GM19397 (cell line): ENCODE measurements around the gene PARP16.
"Not testable (repeated sequence)": the region's sequence is repeated elsewhere in the genome, so short reads cannot be mapped to it uniquely, and the experiment has no call there.

Source experiments
- ATAC-seq: cut with Tn5 transposase; IDR thresholded peaks from one replicate; pipeline ENCODE4 v1.9.1; 2021; ENCODE audit warnings: mild to moderate bottlenecking, moderate library complexity; ENCODE audit not compliant: unreplicated experiment

Gene PARP16

DNA sequence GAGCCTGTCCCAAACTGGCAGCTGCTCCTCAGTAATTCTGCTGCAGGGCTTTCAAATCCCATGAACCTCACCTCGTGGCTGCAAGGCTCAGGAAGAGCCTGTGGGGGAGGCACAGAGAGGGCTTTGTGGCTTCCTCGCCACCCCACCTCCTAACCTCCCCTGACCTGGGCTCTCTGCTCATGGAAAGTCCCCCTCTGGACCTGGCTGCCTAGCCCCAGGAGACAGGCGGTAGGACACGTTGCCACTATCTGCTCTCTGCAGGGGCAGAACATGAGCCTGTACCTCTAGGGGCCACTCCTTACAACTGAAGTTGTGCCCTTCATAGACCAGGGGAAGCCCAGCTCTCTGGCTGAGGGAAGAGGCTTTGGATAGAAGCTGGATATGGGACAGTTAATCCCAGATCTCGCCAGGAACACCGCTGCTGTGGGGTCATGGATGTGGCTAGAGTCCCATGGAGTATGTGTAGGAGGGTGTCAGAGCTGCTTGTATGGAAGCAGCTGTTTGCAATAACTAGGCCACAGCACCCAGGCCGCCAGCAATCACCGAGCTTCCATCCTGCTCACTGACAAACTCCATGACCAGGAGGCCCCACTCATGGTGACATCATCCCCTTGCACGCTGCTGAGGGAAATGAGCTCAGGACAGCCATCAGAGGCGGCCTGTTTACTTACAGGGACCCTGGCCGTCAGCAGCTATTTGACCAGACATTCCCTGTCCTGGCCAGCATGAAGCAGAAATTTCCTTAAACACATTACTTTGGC, 41.4 kb downstream of the PARP16 start:
- ATAC-seq: no peak

DNA sequence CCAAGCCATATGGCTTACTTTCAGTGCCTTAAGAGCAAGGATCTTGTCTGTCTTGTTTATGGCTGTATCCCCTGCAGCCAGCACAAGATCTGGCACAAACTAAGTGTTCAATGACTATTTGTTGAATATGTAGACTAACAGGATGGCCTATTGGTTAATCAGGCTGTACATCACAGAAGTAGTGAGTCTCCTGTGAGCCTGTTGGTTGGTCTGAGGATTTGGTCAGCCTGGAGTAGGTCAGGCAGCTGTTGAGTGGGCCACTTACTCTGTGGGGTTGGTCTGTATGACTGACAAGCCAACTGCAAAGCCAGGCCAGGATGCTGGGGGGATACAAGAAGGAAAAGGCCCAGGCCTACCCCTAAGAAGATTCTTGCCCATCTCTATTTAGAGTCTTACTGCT, 42.0 kb downstream of the PARP16 start:
- no peak for ATAC-seq

DNA sequence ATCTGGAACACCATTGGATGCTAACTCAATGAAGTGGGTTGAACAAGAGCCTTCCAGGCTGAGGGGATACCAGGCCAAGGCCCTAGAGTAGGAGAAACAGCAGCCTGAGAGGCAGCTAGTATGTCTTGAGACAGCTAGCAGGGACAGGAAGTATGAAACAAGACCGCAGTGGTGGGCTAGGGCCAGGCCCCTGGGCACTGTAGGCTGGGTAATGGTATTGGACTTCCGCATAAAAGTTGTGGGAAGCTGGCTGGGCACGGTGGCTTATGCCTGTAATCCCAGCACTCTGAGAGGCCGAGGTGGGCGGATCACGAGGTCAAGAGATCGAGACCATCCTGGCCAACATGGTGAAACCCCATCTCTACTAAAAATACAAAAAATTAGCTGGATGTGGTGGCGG, 50.2 kb downstream of the PARP16 start:
- not testable (repeated sequence) for ATAC-seq

DNA sequence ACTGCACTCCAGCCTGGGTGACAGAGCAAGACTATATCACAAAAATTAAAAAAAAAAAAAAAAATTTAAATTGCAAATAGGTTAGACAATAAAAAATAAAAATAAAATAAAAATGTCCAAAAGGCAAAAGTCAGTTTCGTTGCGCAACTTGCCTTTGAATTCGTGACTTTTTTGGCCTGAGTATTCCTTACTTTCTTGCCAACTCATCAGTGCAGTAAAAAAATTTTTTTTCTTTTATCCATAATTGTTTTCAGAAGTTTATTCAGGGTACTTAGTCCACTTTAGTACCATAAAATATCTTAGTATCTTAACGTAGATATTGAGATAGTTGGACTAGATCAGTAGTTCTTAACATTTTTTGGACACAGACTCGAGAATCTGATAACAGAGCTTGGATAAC, 53.0 kb downstream of the PARP16 start:
- no peak for ATAC-seq

DNA sequence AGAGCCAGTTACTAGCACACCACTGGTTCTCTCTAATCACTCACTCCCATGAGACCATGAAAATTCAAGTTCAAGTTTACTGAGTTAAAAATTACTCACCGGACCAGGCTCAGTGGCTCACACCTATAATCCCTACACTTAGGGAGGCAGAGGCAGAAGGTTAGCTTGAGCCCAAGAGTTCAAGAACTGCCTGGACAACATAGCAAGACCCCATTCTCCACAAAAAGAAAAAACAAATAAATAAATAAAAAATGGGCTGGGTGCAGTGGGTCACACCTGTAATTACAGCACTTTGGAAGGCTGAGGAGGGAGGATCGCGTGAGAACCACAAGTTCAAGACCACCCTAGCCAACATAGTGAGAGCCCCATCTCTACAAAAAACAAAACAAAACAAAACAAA, 54.2 kb downstream of the PARP16 start:
- no peak for ATAC-seq

DNA sequence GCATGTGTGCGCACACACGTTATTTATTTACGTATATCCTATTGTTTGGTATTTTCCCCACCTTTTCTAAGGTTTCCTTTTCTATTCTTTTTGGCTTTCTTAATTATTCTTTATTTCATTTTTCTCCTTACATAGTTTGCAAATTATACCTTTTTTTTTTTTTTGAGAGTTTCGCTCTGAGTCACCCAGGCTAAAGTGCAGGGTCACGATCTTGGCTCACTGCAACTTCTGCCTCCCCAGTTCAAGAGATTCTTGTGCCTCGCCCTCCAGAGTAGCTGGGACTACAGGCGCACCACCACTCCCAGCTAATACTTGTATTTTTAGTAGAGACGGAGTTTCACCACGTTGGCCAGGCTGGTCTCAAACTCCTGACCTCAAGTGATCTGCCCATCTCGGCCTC, 55.4 kb downstream of the PARP16 start:
- no peak for ATAC-seq

DNA sequence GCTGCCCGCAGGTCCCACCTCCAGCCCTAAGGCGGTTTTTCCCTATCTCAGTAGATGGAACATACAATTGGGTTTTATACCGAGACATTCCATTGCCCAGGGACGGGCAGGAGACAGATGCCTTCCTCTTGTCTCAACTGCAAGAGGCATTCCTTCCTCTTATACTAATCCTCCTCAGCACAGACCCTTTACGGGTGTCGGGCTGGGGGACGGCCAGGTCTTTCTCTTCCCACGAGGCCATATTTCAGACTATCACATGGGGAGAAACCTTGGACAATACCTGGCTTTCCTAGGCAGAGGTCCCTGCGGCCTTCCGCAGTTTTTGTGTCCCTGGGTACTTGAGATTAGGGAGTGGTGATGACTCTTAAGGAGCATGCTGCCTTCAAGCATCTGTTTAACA, 59.8 kb downstream of the PARP16 start:
- ATAC-seq: not testable (repeated sequence)

DNA sequence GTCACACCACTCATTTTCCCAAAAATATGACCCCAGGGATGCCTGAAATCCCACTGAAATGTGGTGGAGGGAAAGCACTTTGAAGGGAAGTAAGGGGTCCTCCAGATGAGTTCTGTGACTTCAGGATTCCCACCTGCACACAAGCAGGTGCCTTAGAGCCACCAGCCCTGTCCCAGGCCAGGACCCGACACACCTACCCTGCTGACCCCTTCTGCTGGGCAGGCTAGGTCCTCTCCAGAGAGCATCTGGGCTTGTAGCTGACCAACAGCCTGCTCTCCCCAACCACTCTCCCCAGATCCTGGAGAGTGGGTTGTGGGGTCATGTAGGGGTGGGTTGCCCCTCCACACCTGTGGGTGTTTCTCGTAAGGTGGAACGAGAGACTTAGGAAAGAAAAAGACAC, 60.5 kb downstream of the PARP16 start:
- ATAC-seq: no peak

DNA sequence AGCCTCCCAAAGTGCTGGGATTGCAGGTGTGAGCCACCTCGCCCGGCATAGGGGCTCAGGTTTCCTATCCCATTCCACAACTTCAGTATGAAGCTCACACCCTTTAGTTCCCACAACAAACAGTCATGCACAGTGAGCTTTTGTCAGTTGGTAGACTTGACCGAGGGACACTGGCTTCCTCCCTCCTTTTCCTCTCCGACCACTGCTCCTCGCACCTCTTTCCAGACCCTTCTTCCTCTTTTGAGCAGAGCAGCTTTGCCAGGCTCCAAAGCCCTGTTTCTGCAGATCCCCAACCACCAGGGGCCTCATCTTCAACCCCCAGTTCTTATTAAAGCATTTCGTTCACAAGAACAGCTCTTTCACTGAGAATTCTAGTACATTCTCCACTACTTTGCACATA, 62.7 kb downstream of the PARP16 start:
- no peak for ATAC-seq

DNA sequence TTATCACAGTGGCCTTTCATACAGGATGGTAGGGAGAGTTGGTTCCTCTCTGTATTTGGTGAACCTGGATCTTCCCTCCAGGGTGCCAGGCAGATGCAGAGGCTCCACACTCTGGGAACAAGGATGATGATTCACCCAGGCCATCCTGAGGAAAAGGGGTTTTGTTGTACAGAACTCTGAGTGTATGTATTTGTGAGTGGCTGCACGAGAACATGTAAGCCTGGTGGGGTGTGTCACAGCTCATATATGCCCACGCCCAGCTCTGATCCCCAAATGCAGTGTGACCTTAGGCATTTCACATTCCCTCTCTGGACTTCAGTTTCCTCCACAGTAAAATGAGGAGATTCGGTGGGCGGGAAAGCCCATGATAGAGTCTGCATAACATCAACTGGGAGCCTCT, 63.8 kb downstream of the PARP16 start:
- ATAC-seq: no peak

DNA sequence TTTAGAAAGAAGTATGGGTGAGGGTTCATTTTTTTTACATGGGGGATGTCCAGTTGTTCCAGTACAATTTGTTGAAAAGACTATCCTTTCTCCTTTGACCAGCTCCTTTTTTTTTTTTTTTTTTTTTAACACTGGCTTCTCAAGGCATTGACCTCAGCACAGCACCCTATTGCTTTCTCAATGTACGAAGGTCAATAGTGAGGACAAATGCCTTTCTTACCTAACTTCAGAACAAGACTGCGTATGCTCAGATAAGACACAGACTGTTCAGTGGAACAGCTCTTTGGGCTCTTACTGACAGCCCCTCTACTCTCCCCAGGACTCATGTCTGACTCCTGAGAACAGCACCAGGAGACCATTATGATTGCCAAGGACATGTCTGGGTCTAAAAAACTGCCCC, 65.0 kb downstream of the PARP16 start:
- ATAC-seq: no peak

DNA sequence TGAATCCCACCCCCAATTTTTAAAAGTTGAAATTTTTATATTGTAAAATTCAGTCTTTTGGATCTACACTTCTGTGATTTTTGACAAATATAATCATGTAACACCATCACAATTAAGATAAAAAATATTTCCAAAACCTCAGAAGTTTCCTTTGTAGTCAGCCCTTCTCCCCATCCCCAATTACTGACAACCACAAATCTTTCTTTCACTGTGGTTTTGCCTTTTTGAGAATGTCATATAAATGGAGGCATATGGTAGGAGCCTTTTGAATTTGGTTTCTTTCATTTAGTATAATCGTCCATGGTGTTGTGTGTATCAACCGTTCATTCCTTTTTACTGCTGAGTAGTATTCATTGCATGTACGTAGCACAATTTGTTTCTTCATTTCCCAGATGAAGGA, 67.5 kb downstream of the PARP16 start:
- no peak for ATAC-seq

DNA sequence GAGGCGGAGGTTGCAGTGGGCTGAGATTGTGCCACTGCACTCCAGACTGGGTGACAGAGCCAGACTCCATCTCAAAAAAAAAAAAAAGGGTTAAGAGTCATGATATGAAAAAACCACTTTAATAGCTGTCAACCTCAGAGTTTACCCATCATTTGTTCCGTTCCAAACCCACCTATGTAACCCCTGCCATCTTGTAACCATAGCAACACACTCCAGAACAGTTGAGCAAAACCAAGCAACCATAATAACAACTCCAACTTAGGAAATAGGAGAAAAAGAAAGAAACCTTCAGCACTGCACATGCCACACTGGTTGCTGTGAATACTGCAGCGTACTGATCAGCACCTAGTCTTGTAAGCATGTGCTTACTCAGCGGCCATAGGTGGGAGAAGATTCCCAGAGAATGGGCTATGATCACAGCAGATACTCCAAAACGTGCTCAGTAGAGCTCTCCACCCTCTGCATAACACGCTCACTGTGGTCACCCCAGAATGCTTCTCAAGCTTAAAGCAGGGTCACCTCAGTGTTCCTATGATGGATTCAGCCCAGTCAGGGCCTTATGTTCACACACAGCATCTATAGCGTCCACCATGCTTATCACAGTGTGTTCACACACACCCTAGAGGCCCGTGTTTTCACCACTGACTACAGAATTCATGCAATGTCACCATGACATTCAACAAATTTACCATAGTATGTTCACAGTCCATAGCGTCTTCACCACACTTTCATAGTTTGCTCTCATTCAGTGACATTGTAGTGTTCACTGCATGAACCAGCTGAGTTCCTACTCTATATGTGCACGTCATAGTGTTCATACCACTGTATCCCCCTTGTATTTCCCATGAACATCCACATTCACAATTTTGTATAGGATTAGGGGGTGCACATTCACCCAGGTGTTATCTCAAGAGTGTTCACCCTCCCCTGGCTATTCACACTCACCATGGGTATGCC, 68.9 kb downstream of the PARP16 start:
- ATAC-seq: no peak

DNA sequence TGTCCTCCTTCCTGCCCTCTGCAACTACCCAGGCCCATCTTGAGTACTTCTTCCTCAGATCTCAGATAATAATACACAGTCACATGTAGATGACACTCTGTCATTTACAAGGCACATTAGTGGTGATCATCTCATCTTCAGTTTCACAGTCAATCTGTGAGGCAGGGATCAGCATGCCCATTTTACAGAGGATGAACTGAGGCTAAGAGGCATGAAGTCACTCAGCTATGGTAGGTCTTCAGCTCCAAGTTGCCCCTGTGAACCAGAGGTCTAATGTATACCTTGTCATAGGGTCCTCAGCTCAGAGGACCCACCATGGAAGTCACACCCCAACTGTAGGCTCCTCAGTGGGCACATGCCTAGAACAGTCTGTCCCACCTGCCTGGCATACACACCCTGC, 71.2 kb downstream of the PARP16 start:
- ATAC-seq: no peak

DNA sequence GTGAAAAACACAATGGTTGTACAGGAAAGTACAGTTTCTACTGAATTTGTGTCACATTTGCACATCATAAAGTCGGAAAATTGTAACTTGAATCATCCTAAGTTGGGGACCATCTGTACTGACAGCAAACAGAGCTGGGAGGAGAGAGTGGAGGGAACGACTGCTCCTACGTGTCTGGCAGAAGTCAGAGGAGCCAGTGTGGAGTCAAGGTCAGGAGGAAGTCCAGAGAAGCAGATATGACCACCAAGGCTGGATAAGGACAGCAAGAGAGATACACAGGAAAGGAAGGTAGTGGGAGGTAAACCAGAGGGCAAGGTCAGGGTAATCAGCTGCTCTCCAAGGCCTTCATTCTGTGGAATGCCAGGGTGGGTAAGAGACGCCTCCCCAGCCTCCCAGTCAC, 72.7 kb downstream of the PARP16 start:
- ATAC-seq: no peak

DNA sequence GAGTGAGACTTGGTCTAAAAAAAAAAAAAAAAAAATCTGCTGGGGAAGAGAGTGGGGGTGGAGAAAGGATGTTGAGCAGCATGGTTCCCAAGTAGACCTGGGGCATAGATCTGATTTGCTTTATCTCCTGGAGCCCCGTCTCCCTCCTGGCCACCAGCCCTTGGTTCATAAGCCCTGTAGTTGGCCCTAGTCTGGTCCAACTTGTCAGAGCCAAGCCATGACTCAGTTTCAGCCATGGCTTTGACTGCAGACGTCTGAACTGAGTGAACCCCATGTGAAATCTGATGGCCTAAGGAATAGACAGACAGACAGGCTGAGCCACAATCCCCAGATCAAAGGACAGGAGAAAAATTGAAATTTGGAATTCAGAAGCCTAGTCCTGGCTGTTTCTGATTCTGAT, 73.4 kb downstream of the PARP16 start:
- ATAC-seq: no peak

DNA sequence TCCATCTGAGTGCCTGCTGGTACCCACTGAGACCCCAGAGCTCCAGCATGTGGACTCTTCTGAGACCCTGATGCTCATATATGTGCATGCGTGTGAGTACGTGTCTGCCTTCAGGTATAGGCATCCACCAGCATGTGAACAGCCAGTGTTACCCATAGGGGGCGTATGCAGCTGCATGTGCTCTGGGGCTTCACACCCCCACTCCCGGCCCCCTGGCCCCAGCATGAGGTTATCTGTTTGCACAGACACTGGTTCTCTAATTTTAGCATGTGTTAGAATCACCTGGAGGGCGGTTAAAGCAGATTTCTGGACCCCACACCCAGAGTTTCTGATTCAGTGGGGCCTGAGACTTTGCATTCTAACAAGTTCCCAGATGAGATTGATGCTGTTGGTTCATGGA, 74.6 kb downstream of the PARP16 start:
- ATAC-seq: no peak

DNA sequence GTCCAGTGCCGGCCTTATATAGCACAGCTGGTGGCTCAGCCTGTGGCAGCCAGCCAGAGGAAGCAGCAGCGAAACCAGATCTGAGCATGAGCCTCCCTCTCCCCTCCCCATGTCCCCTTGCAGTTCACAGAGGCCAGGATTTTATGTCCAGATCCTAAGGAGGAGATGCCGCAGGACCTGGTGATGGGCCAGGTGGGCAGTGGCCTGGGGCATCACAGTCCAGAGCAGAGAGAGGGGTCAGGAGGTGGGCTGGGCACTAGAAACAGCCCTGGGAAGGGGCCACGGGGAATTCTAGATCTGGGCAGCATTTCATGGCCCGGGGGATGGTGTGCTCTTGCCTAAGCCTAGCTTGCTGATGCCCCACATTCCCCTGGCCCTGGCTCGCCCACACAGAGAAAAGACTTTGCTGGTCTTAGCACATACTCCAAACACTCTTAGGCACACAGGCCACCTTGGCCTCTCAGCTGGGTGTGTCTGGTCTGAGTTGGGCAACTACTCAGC, 75.2 kb downstream of the PARP16 start:
- no peak for ATAC-seq

DNA sequence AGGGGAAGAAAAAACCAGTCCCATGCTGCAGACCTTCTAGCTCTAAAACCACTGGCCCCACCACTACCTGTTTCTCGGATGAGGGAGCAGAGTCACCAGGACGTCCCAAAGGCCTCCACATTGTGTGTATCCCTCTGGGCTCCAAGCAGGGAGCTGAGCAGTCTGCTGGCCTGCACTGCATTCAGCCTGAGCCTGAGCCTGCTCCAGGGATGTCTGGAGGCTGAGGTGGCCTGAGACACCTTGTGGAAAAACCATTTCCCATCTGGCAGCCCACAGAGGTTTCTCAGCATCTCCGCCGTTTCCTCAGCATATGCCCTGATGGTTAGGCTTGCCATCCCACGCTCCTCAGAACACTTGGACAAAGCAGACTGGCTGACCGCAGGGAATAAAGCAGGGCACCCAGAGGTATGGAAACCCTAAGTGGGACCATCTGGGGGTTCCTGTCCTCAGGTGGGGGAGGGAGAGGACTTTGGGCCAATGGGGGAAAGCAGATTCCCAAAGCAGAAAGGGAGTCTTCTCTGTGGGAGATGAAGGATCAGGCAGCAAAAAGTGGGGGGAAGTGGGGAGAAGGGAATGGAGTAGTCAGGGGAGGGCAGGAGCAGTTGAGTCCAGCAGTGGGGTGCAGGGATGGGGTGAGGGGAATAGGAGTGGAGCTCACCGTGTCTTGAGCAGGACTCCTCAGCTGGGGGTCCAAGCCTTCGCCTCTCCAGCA, 75.8 kb downstream of the PARP16 start, which contains the start of gene CILP:
Gene CILP (minus strand): TSS at position 704 of the 712 bp plus-strand sequence. CDS start 1,718 bp downstream, outside the sequence.
- no peak for ATAC-seq

DNA sequence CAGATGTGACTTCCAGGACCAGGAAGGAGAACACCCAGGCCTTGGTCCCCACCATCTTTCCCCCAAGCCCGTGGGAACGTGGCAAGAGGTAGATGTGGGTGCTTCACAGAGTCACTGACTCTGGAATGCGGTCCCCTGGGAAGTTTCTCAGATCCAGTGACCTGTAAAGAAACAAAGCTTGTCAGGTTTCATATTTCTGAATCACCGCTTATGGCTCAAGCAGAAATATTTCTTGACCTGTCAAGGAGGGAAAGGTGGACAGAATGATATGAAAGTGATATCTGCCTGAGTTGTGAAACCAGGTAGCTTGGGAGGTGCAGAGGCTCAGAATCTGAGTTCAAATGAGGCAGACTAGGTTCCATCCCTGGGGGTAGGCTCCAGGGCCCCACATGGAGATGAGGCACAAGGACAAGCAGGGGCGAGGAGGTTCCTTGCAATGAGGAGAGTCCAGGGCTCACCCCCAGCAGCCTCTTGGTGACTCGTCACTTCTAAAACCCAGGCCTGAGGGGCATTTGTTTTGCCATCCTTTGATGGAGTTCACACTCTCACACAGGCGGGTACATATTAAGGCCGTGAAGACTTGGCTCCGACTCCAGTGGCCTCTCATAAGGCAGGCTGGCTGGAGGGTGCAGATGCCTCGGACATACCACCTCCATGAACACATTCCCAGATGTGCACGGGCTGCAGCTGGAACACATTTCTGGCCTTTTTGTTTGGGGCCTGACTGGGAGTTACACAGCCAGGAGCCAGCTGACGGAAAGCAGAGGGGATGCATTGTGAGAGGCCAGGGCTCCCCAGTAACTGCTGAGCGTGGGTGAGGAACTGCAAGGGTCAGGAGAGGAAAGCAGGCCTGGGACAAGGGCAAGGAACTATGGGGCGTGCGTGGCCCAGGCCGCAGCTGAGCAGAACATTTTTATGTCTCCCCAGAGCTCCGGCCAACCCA, 76.7 kb downstream of the PARP16 start:
- no peak for ATAC-seq
